ENCODE measurements around the gene ARHGAP42. TPM values are rescaled to one million over a fixed set of nuclear protein-coding genes. Genes with fewer than 3 reads are reported as not detected.
A peak's percentile ranks its signal among the peaks of the same experiment; 100 is the strongest.

ARHGAP42 gene
- total and polyA plus RNA-seq, 2 donors = 6.0 to 24.4 TPM

GRCh38 chr11:100806296-100806695 lies 119.2 kb downstream of the ARHGAP42 start:
- no peaks in the 10 kb centered on the region for H3K4me1 ChIP-seq (ENCODE audit: control insufficient read depth in 2 of 2, insufficient read depth in 2 of 2, low read length in 2 of 2)
- 92% methylated on average over 5 of the region's 5 CpGs for WGBS
- DNase-seq (ENCODE audit: low read depth in 6 of 9, low spot score in 9 of 9) = no peak

GRCh38 chr11:100808904-100809491 lies 121.9 kb downstream of the ARHGAP42 start:
- H3K9me3 ChIP-seq (ENCODE audit: control insufficient read depth in 2 of 2, insufficient read depth in 1 of 2, low read length in 1 of 2) = no peaks in the 10 kb centered on the region
- H3K36me3 ChIP-seq (ENCODE audit: control insufficient read depth in 2 of 2, insufficient read depth in 2 of 2, low read length in 1 of 2) = no peaks in the 10 kb centered on the region
- H3K27me3 ChIP-seq (ENCODE audit: control insufficient read depth in 2 of 2, insufficient read depth in 1 of 2, low read length in 1 of 2) = no peaks in the 10 kb centered on the region
- H3K4me3 ChIP-seq (ENCODE audit: low read length in 2 of 2) = no peak overlapping the region
- WGBS = 96% methylated on average over 3 of the region's 3 CpGs
- H3K4me1 ChIP-seq (ENCODE audit: control insufficient read depth in 2 of 2, insufficient read depth in 2 of 2, low read length in 2 of 2) = no peaks in the 10 kb centered on the region
- DNase-seq (ENCODE audit: low read depth in 6 of 9, low spot score in 9 of 9) = no peak
- H3K27ac ChIP-seq (ENCODE audit: low read depth in 1 of 2, low read length in 1 of 2) = no peak overlapping the region

More at GRCh38 chr11:100806296-100806695, 119.2 kb downstream of the ARHGAP42 start:
- Histone ChIP-seq H3K36me3 (ENCODE audit: control insufficient read depth in 2 of 2, insufficient read depth in 2 of 2, low read length in 1 of 2) (no peaks in the 10 kb centered on the region), H3K27ac (ENCODE audit: low read depth in 1 of 2, low read length in 1 of 2) (no peak overlapping the region), H3K27me3 (ENCODE audit: control insufficient read depth in 2 of 2, insufficient read depth in 1 of 2, low read length in 1 of 2) (no peaks in the 10 kb centered on the region), H3K9me3 (ENCODE audit: control insufficient read depth in 2 of 2, insufficient read depth in 1 of 2, low read length in 1 of 2) (no peaks in the 10 kb centered on the region), H3K4me3 (ENCODE audit: low read length in 2 of 2) (no peak overlapping the region)

GRCh38 chr11:100810146-100810545 lies 123.1 kb downstream of the ARHGAP42 start:
- no peaks in the 10 kb centered on the region for H3K9me3 ChIP-seq (ENCODE audit: control insufficient read depth in 2 of 2, insufficient read depth in 1 of 2, low read length in 1 of 2)
- H3K27me3 ChIP-seq (ENCODE audit: control insufficient read depth in 2 of 2, insufficient read depth in 1 of 2, low read length in 1 of 2) = no peaks in the 10 kb centered on the region
- no peaks in the 10 kb centered on the region for H3K36me3 ChIP-seq (ENCODE audit: control insufficient read depth in 2 of 2, insufficient read depth in 2 of 2, low read length in 1 of 2)
- no peaks in the 10 kb centered on the region for H3K4me1 ChIP-seq (ENCODE audit: control insufficient read depth in 2 of 2, insufficient read depth in 2 of 2, low read length in 2 of 2)
- WGBS = 64% methylated on average over 2 of the region's 2 CpGs
- no peak overlapping the region for H3K4me3 ChIP-seq (ENCODE audit: low read length in 2 of 2)
- DNase-seq (ENCODE audit: low read depth in 6 of 9, low spot score in 9 of 9) = no peak
- no peak overlapping the region for H3K27ac ChIP-seq (ENCODE audit: low read depth in 1 of 2, low read length in 1 of 2)

- Histone ChIP-seq H3K4me3 (ENCODE audit: low read length in 2 of 2) (no peak overlapping the region), H3K9me3 (ENCODE audit: control insufficient read depth in 2 of 2, insufficient read depth in 1 of 2, low read length in 1 of 2) (no peaks in the 10 kb centered on the region)
- WGBS = 96% methylated on average over 3 of the region's 3 CpGs
Observed at GRCh38 chr11:100810666-100811065, 123.6 kb downstream of the ARHGAP42 start.

GRCh38 chr11:100812517-100812916 lies 125.4 kb downstream of the ARHGAP42 start:
- DNase-seq (ENCODE audit: low read depth in 6 of 9, low spot score in 9 of 9) = no peak
- H3K4me3 ChIP-seq (ENCODE audit: low read length in 2 of 2) = no peak overlapping the region
- no peaks in the 10 kb centered on the region for H3K36me3 ChIP-seq (ENCODE audit: control insufficient read depth in 2 of 2, insufficient read depth in 2 of 2, low read length in 1 of 2)
- H3K9me3 ChIP-seq (ENCODE audit: control insufficient read depth in 2 of 2, insufficient read depth in 1 of 2, low read length in 1 of 2) = no peaks in the 10 kb centered on the region
- H3K27me3 ChIP-seq (ENCODE audit: control insufficient read depth in 2 of 2, insufficient read depth in 1 of 2, low read length in 1 of 2) = no peaks in the 10 kb centered on the region
- no peak overlapping the region for H3K27ac ChIP-seq (ENCODE audit: low read depth in 1 of 2, low read length in 1 of 2)
- no peaks in the 10 kb centered on the region for H3K4me1 ChIP-seq (ENCODE audit: control insufficient read depth in 2 of 2, insufficient read depth in 2 of 2, low read length in 2 of 2)
- WGBS = 95% methylated on average over 2 of the region's 2 CpGs

More at GRCh38 chr11:100810666-100811065, 123.6 kb downstream of the ARHGAP42 start:
- H3K27ac ChIP-seq (ENCODE audit: low read depth in 1 of 2, low read length in 1 of 2) = no peak overlapping the region
- no peaks in the 10 kb centered on the region for H3K27me3 ChIP-seq (ENCODE audit: control insufficient read depth in 2 of 2, insufficient read depth in 1 of 2, low read length in 1 of 2)
- DNase-seq (ENCODE audit: low read depth in 6 of 9, low spot score in 9 of 9) = no peak
- H3K36me3 ChIP-seq (ENCODE audit: control insufficient read depth in 2 of 2, insufficient read depth in 2 of 2, low read length in 1 of 2) = no peaks in the 10 kb centered on the region
- no peaks in the 10 kb centered on the region for H3K4me1 ChIP-seq (ENCODE audit: control insufficient read depth in 2 of 2, insufficient read depth in 2 of 2, low read length in 2 of 2)

- DNase-seq (ENCODE audit: low read depth in 6 of 9, low spot score in 9 of 9) = no peak
- no peaks in the 10 kb centered on the region for H3K4me1 ChIP-seq (ENCODE audit: control insufficient read depth in 2 of 2, insufficient read depth in 2 of 2, low read length in 2 of 2)
- H3K9me3 ChIP-seq (ENCODE audit: control insufficient read depth in 2 of 2, insufficient read depth in 1 of 2, low read length in 1 of 2) = no peaks in the 10 kb centered on the region
- 99% methylated on average over 1 of the region's 1 CpG for WGBS
- H3K27me3 ChIP-seq (ENCODE audit: control insufficient read depth in 2 of 2, insufficient read depth in 1 of 2, low read length in 1 of 2) = no peaks in the 10 kb centered on the region
- no peaks in the 10 kb centered on the region for H3K36me3 ChIP-seq (ENCODE audit: control insufficient read depth in 2 of 2, insufficient read depth in 2 of 2, low read length in 1 of 2)
- no peak overlapping the region for H3K4me3 ChIP-seq (ENCODE audit: low read length in 2 of 2)
- H3K27ac ChIP-seq (ENCODE audit: low read depth in 1 of 2, low read length in 1 of 2) = no peak overlapping the region
Observed at GRCh38 chr11:100815787-100816330, 128.8 kb downstream of the ARHGAP42 start.

- Histone ChIP-seq H3K36me3 (ENCODE audit: control insufficient read depth in 2 of 2, insufficient read depth in 2 of 2, low read length in 1 of 2) (no peaks in the 10 kb centered on the region), H3K27ac (ENCODE audit: low read depth in 1 of 2, low read length in 1 of 2) (peak overlapping the region in 1 of 2 donors; percentile 45), H3K4me3 (ENCODE audit: low read length in 2 of 2) (no peak overlapping the region), H3K4me1 (ENCODE audit: control insufficient read depth in 2 of 2, insufficient read depth in 2 of 2, low read length in 2 of 2) (no peaks in the 10 kb centered on the region), H3K27me3 (ENCODE audit: control insufficient read depth in 2 of 2, insufficient read depth in 1 of 2, low read length in 1 of 2) (no peaks in the 10 kb centered on the region), H3K9me3 (ENCODE audit: control insufficient read depth in 2 of 2, insufficient read depth in 1 of 2, low read length in 1 of 2) (no peaks in the 10 kb centered on the region)
- no peak for DNase-seq (ENCODE audit: low read depth in 6 of 9, low spot score in 9 of 9)
- 93% methylated on average over 2 of the region's 2 CpGs for WGBS
Observed at GRCh38 chr11:100816823-100817222, 129.7 kb downstream of the ARHGAP42 start.

- no peaks in the 10 kb centered on the region for H3K9me3 ChIP-seq (ENCODE audit: control insufficient read depth in 2 of 2, insufficient read depth in 1 of 2, low read length in 1 of 2)
- H3K27ac ChIP-seq (ENCODE audit: low read depth in 1 of 2, low read length in 1 of 2) = no peak overlapping the region
- no peaks in the 10 kb centered on the region for H3K36me3 ChIP-seq (ENCODE audit: control insufficient read depth in 2 of 2, insufficient read depth in 2 of 2, low read length in 1 of 2)
- H3K4me1 ChIP-seq (ENCODE audit: control insufficient read depth in 2 of 2, insufficient read depth in 2 of 2, low read length in 2 of 2) = no peaks in the 10 kb centered on the region
- H3K27me3 ChIP-seq (ENCODE audit: control insufficient read depth in 2 of 2, insufficient read depth in 1 of 2, low read length in 1 of 2) = no peaks in the 10 kb centered on the region
- 75% methylated on average over 2 of the region's 2 CpGs for WGBS
- no peak overlapping the region for H3K4me3 ChIP-seq (ENCODE audit: low read length in 2 of 2)
- DNase-seq (ENCODE audit: low read depth in 6 of 9, low spot score in 9 of 9) = no peak
Observed at GRCh38 chr11:100817620-100818019, 130.5 kb downstream of the ARHGAP42 start.

GRCh38 chr11:100820621-100821020 lies 133.5 kb downstream of the ARHGAP42 start:
- peak overlapping the region in 1 of 2 donors; percentile 27 for H3K27ac ChIP-seq (ENCODE audit: low read depth in 1 of 2, low read length in 1 of 2)
- DNase-seq (ENCODE audit: low read depth in 6 of 9, low spot score in 9 of 9) = no peak
- WGBS = 96% methylated on average over 4 of the region's 4 CpGs

More at GRCh38 chr11:100820621-100821020, 133.5 kb downstream of the ARHGAP42 start:
- H3K36me3 ChIP-seq (ENCODE audit: control insufficient read depth in 2 of 2, insufficient read depth in 2 of 2, low read length in 1 of 2) = no peaks in the 10 kb centered on the region
- no peaks in the 10 kb centered on the region for H3K9me3 ChIP-seq (ENCODE audit: control insufficient read depth in 2 of 2, insufficient read depth in 1 of 2, low read length in 1 of 2)
- no peaks in the 10 kb centered on the region for H3K4me1 ChIP-seq (ENCODE audit: control insufficient read depth in 2 of 2, insufficient read depth in 2 of 2, low read length in 2 of 2)
- H3K4me3 ChIP-seq (ENCODE audit: low read length in 2 of 2) = no peak overlapping the region
- no peaks in the 10 kb centered on the region for H3K27me3 ChIP-seq (ENCODE audit: control insufficient read depth in 2 of 2, insufficient read depth in 1 of 2, low read length in 1 of 2)
